GM21576 (cell line): ENCODE data around the gene CBX5.
A peak's percentile ranks its signal among the peaks of the same experiment; 100 is the strongest.
"Not testable (repeated sequence)": the region's sequence is repeated elsewhere in the genome, so short reads cannot be mapped to it uniquely, and the experiment has no call there.

Experiments
- ATAC-seq: cut with Tn5 transposase; IDR thresholded peaks from one replicate; pipeline ENCODE4 v1.9.1; 2021; ENCODE audit warnings: mild to moderate bottlenecking, moderate library complexity; ENCODE audit not compliant: unreplicated experiment

The CBX5 gene

GRCh38 chr12:54228471-54228870 is 51.5 kb downstream of the CBX5 start:
- ATAC-seq = no peak

- not testable (repeated sequence) for ATAC-seq
These were observed 52.0 kb downstream of the CBX5 start for GRCh38 chr12:54227927-54228326.

GRCh38 chr12:54227376-54227775 is 52.5 kb downstream of the CBX5 start:
- no peak for ATAC-seq

- no peak for ATAC-seq
These were observed 54.3 kb downstream of the CBX5 start for GRCh38 chr12:54225666-54226065.

GRCh38 chr12:54222609-54223008 is 57.3 kb downstream of the CBX5 start:
- ATAC-seq = no peak

- no peak for ATAC-seq
These were observed 58.4 kb downstream of the CBX5 start for GRCh38 chr12:54221402-54221984.

- ATAC-seq = no peak
These were observed 59.4 kb downstream of the CBX5 start for GRCh38 chr12:54220567-54220966.

- no peak for ATAC-seq
These were observed 59.8 kb downstream of the CBX5 start for GRCh38 chr12:54220092-54220557.

GRCh38 chr12:54217774-54218241 is 62.1 kb downstream of the CBX5 start:
- no peak for ATAC-seq

- peak; percentile 31 for ATAC-seq
These were observed 62.9 kb downstream of the CBX5 start for GRCh38 chr12:54216797-54217661.

- ATAC-seq = no peak
These were observed 63.7 kb downstream of the CBX5 start for GRCh38 chr12:54215989-54216796.

GRCh38 chr12:54214553-54215406 is 65.1 kb downstream of the CBX5 start:
- peak; percentile 78 for ATAC-seq

GRCh38 chr12:54213079-54213478 is 66.8 kb downstream of the CBX5 start:
- no peak for ATAC-seq

- no peak for ATAC-seq
These were observed 68.0 kb downstream of the CBX5 start for GRCh38 chr12:54211920-54212319.

GRCh38 chr12:54210400-54210790 is 69.5 kb downstream of the CBX5 start:
- no peak for ATAC-seq

GRCh38 chr12:54208591-54208990 is 71.3 kb downstream of the CBX5 start:
- no peak for ATAC-seq

- no peak for ATAC-seq
These were observed 72.2 kb downstream of the CBX5 start for GRCh38 chr12:54207539-54208294.

GRCh38 chr12:54206791-54207190 is 73.1 kb downstream of the CBX5 start:
- ATAC-seq = no peak

- no peak for ATAC-seq
These were observed 75.6 kb downstream of the CBX5 start for GRCh38 chr12:54204316-54204715.
